HCT116 (cell line): ENCODE measurements around the gene DENND2D. TPM values are rescaled to one million over a fixed set of nuclear protein-coding genes. Genes with fewer than 3 reads are reported as not detected.

Source experiments
- ATAC-seq: fragments of 200-7000 bp; cut with Tn5 transposase; 2 replicates; pipeline ENCODE4 v1.9.1; 2020; ENCODE audit warnings: mild to moderate bottlenecking, moderate library complexity
- BruUV-seq: library from RNA; stranded (reverse); fragments of 400-500 nt; replicated peaks from 2 replicates; lab custom pipeline; 2021; lab: Mats Ljungman, UMichigan
- CTCF ChIA-PET: fragments of 300-600 bp; sonication (Branson Sonifier 250); formaldehyde crosslinking; loops from one replicate; lab custom pipeline; 2021; ENCODE audit warnings: antibody characterized with exemption; lab: Charles Lee
- POLR2A ChIA-PET: fragments of 300-600, 350-600 bp; sonication (Branson Sonifier 250); formaldehyde crosslinking; loops from one replicate; lab custom pipeline; 2021; ENCODE audit warnings: antibody characterized with exemption; lab: Charles Lee
- RAD21 ChIA-PET, 2 experiments: fragments of 300-600 bp; sonication (Branson Sonifier 250); formaldehyde crosslinking; loops; one replicate each; lab custom pipeline; 2023; ENCODE audit warnings: low total read pairs in 2 of 2; ENCODE audit not compliant: uncharacterized antibody in 2 of 2, unreplicated experiment in 2 of 2, low non-redundant PET in 1 of 2; lab: Charles Lee
- DNase-seq: peaks from one replicate; pipeline ENCODE4 v3.0.0-alpha.2; 2010; ENCODE audit warnings: low read depth, low spot score
- H2AFZ ChIP-seq: fragments of 200-600 bp; shearing (Covaris generic), sonication (generic); 2 replicates; pipeline ENCODE4 v1.6.1; 2017; ENCODE audit warnings: low read depth, mixed run types, mixed read lengths, antibody characterized with exemption, low read length; ENCODE audit not compliant: poor library complexity, severe bottlenecking
- H3K27ac ChIP-seq: 2 replicates; pipeline ENCODE4 v1.5.1; 2012; ENCODE audit warnings: low read depth, low read length
- H3K27me3 ChIP-seq: fragments of 200-600 bp; sonication (generic); 2 replicates; pipeline ENCODE4 v1.6.1; 2016; ENCODE audit warnings: mixed run types, low read length, mixed read lengths; ENCODE audit not compliant: insufficient read depth
- H3K36me3 ChIP-seq, 2 experiments: fragments of 200-500 bp in 1 of 2; fragments of 200-600 bp in 1 of 2; sonication (Bioruptor generic) in 1 of 2; sonication (generic) in 1 of 2; 2 replicates each; pipeline versions ENCODE4 v1.5.1 to v1.6.1; 2014 to 2016; ENCODE audit warnings: low read length in 2 of 2, inconsistent platforms in 1 of 2, mixed read lengths in 1 of 2, mixed run types in 1 of 2; ENCODE audit not compliant: insufficient read depth in 2 of 2, control insufficient read depth in 1 of 2
- H3K4me1 ChIP-seq, 2 experiments: fragments of 200-600 bp in 1 of 2; sonication (generic) in 1 of 2; 2 replicates each; pipeline versions ENCODE4 v1.5.1 to v1.6.1; 2012 to 2017; ENCODE audit warnings: low read length in 2 of 2, inconsistent platforms in 1 of 2, mild to moderate bottlenecking in 1 of 2, mixed read lengths in 1 of 2, mixed run types in 1 of 2, moderate library complexity in 1 of 2; ENCODE audit not compliant: insufficient read depth in 2 of 2, control insufficient read depth in 1 of 2
- H3K4me2 ChIP-seq: fragments of 200-600 bp; sonication (generic); 2 replicates; pipeline ENCODE4 v1.6.1; 2017; ENCODE audit warnings: mixed run types, low read length, mixed read lengths
- H3K4me3 ChIP-seq, 2 experiments: fragments of 200-600 bp in 1 of 2; sonication (generic) in 1 of 2; replicated peaks in 1 of 2; 2 replicates each; pipeline ENCODE4 v1.5.1; 2011 to 2016; ENCODE audit warnings: low read length in 2 of 2, control low read depth in 1 of 2, low read depth in 1 of 2, mild to moderate bottlenecking in 1 of 2, mixed read lengths in 1 of 2, mixed run types in 1 of 2
- H3K79me2 ChIP-seq: fragments of 200-600 bp; sonication (generic); 2 replicates; pipeline ENCODE4 v1.6.1; 2017; ENCODE audit warnings: mild to moderate bottlenecking, mixed run types, low read length, moderate library complexity, mixed read lengths; ENCODE audit not compliant: insufficient read depth
- H3K9ac ChIP-seq: fragments of 200-600 bp; sonication (generic); 2 replicates; pipeline ENCODE4 v1.6.1; 2016; ENCODE audit warnings: low read length, mixed read lengths
- H3K9me2 ChIP-seq: fragments of 200-600 bp; sonication (generic), shearing (Covaris generic); 2 replicates; pipeline ENCODE4 v1.6.1; 2017; ENCODE audit warnings: mixed run types, mild to moderate bottlenecking, moderate library complexity; ENCODE audit not compliant: insufficient read depth
- H3K9me3 ChIP-seq, 2 experiments: fragments of 200-500 bp in 1 of 2; fragments of 200-600 bp in 1 of 2; sonication (Bioruptor generic) in 1 of 2; sonication (generic) in 1 of 2; 2 replicates each; pipeline ENCODE4 v1.6.1; 2014 to 2017; ENCODE audit warnings: low read length in 2 of 2, mixed read lengths in 2 of 2, inconsistent platforms in 1 of 2, low read depth in 1 of 2, mild to moderate bottlenecking in 1 of 2, mixed run types in 1 of 2, moderate library complexity in 1 of 2; ENCODE audit not compliant: control insufficient read depth in 1 of 2, insufficient read depth in 1 of 2
- H4K20me1 ChIP-seq: fragments of 200-600 bp; sonication (generic), shearing (Covaris generic); 2 replicates; pipeline ENCODE4 v1.6.1; 2017; ENCODE audit warnings: mixed run types, mild to moderate bottlenecking, moderate library complexity; ENCODE audit not compliant: insufficient read depth
- EGR1 ChIP-seq: IDR thresholded peaks from 2 replicates; pipeline ENCODE4 v1.6.1; 2012; ENCODE audit warnings: low read depth
- ELF1 ChIP-seq: IDR thresholded peaks from 2 replicates; pipeline ENCODE4 v1.6.1; 2012; ENCODE audit warnings: low read depth, borderline replicate concordance
- EZH2phosphoT487 ChIP-seq: fragments of 200-600 bp; IDR thresholded peaks from 2 replicates; pipeline ENCODE4 v1.6.1; 2018; ENCODE audit warnings: antibody characterized with exemption, borderline replicate concordance
- FOSL1 ChIP-seq: IDR thresholded peaks from 2 replicates; pipeline ENCODE4 v1.6.1; 2012; ENCODE audit warnings: low read depth
- JUND ChIP-seq: IDR thresholded peaks from 2 replicates; pipeline ENCODE4 v1.6.1; 2012
- MAX ChIP-seq: IDR thresholded peaks from 2 replicates; pipeline ENCODE4 v1.6.1; 2012
- POLR2A ChIP-seq: IDR thresholded peaks from 2 replicates; pipeline ENCODE4 v1.7.0; 2011; ENCODE audit warnings: borderline replicate concordance; ENCODE audit not compliant: insufficient read depth, insufficient read length; ENCODE audit errors: extremely low read depth
- POLR2AphosphoS5 ChIP-seq: IDR thresholded peaks from 2 replicates; pipeline ENCODE4 v1.6.1; 2011; ENCODE audit warnings: mild to moderate bottlenecking, low read depth, low read length, moderate library complexity
- SIN3A ChIP-seq: IDR thresholded peaks from 2 replicates; pipeline ENCODE4 v1.6.1; 2012; ENCODE audit warnings: low read depth
- SP1 ChIP-seq: IDR thresholded peaks from 2 replicates; pipeline ENCODE4 v1.6.1; 2012; ENCODE audit warnings: low read depth
- TCF7L2 ChIP-seq: IDR thresholded peaks from 2 replicates; pipeline ENCODE4 v1.7.0; 2011; ENCODE audit warnings: borderline replicate concordance, inconsistent platforms; ENCODE audit not compliant: insufficient read depth, insufficient read length; ENCODE audit errors: extremely low read depth
- YY1 ChIP-seq: IDR thresholded peaks from 2 replicates; pipeline ENCODE4 v1.6.1; 2011; ENCODE audit warnings: low read length, low read depth, moderate library complexity, mild to moderate bottlenecking; ENCODE audit not compliant: insufficient replicate concordance; ENCODE audit errors: extremely low read depth
- ZNF274 ChIP-seq: fragments of 200-500 bp; sonication (Bioruptor generic); IDR thresholded peaks from 2 replicates; pipeline ENCODE4 v1.6.1; 2014; ENCODE audit warnings: mild to moderate bottlenecking, low read depth, low read length, inconsistent platforms
- intact Hi-C: fragments of 100-400 bp; cut with micrococcal nuclease; formaldehyde crosslinking; loops from 2 replicates; pipeline ENCODE4 v1.10.0; 2022
- total RNA-seq: library from RNA; stranded (reverse); gene quantifications from one replicate; pipeline ENCODE4 v1.2.1, GENCODE V29; 2021; ENCODE audit not compliant: unreplicated experiment

Gene DENND2D
- total RNA-seq, 1 experiment from 2014 or later: 31.9 TPM

GRCh38 chr1:111161843-111162487 lies 38.5 kb downstream of the DENND2D start:
- H2AFZ ChIP-seq: no peak overlapping the region
- no peaks in the 10 kb centered on the region for H3K27me3 ChIP-seq
- ChIA-PET CTCF (no interaction called here), POLR2A (no interaction called here), RAD21 (no interaction called here)
- no peaks in the 10 kb centered on the region for H3K4me1 ChIP-seq
- no peak overlapping the region for H3K27ac ChIP-seq
- DNase-seq (no peak), ATAC-seq (no peak)
- H3K9me3 ChIP-seq: no peaks in the 10 kb centered on the region
- TF ChIP-seq YY1: no peak
- TF ChIP-seq POLR2A: no peak
- TF ChIP-seq ELF1: no peak
- no peak for TF ChIP-seq ZNF274
- no peak for TF ChIP-seq FOSL1
- no peak for TF ChIP-seq MAX
- no peak for TF ChIP-seq SIN3A
- no peak for TF ChIP-seq JUND
- TF ChIP-seq EZH2phosphoT487: no peak
- TF ChIP-seq TCF7L2: no peak
- no peak for TF ChIP-seq POLR2AphosphoS5
- no peak for TF ChIP-seq SP1
- TF ChIP-seq EGR1: no peak
- no TSS peak for BruUV-seq
- no peak overlapping the region for H3K9ac ChIP-seq
- H3K4me2 ChIP-seq: no peak overlapping the region
- intact Hi-C loops: loop anchor here (2.0 kb wide), 1 partner anchor 19 kb away; no protein-coding TSS in a partner anchor
- no peaks in the 10 kb centered on the region; the same call in 1 of the 2 replicates for H4K20me1 ChIP-seq
- no peak overlapping the region for H3K4me3 ChIP-seq
- H3K36me3 ChIP-seq: peaks cover 2 to 7% of the 10 kb centered on the region in 2 experiments; a peak in 3 of 4 replicates
- H3K79me2 ChIP-seq: peaks cover 31% of the 10 kb centered on the region
- no peaks in the 10 kb centered on the region for H3K9me2 ChIP-seq
